RWPE2 (cell line): ENCODE results near the gene FAM9C.

Experiments
- ATAC-seq: fragments of 200-7000 bp; cut with Tn5 transposase; 3 replicates; pipeline ENCODE4 v1.9.1; 2021; ENCODE audit warnings: low read depth
- DNase-seq: peaks from one replicate; pipeline ENCODE4 v3.0.0-alpha.2; 2020; ENCODE audit warnings: low spot score
- H3K27ac ChIP-seq: fragments of 450-650 bp; 2 replicates; pipeline ENCODE4 v1.5.1; 2017; ENCODE audit warnings: mild to moderate bottlenecking; ENCODE audit not compliant: poor library complexity, severe bottlenecking
- H3K27me3 ChIP-seq: fragments of 250-450 bp; sonication (Bioruptor Pico); 2 replicates; pipeline ENCODE4 v1.5.1; 2021; ENCODE audit warnings: mild to moderate bottlenecking, moderate library complexity; ENCODE audit not compliant: insufficient read depth, poor library complexity, severe bottlenecking
- H3K36me3 ChIP-seq: fragments of 250-450 bp; sonication (Bioruptor Pico); 2 replicates; pipeline ENCODE4 v1.5.1; 2020; ENCODE audit warnings: low read depth, mild to moderate bottlenecking, moderate library complexity
- H3K4me1 ChIP-seq: fragments of 250-450 bp; sonication (Bioruptor Pico); 2 replicates; pipeline ENCODE4 v1.5.1; 2021; ENCODE audit warnings: mild to moderate bottlenecking, moderate library complexity; ENCODE audit not compliant: insufficient read depth, poor library complexity, severe bottlenecking
- H3K4me3 ChIP-seq: fragments of 250-450 bp; sonication (Bioruptor Pico); 2 replicates; pipeline ENCODE4 v1.5.1; 2021; ENCODE audit warnings: mild to moderate bottlenecking, moderate library complexity; ENCODE audit not compliant: severe bottlenecking
- H3K9me3 ChIP-seq: fragments of 250-450 bp; sonication (Bioruptor Pico); 2 replicates; pipeline ENCODE4 v1.5.1; 2021; ENCODE audit warnings: mild to moderate bottlenecking, moderate library complexity; ENCODE audit not compliant: severe bottlenecking
- CTCF ChIP-seq: fragments of 450-650 bp; IDR thresholded peaks from one replicate; pipeline ENCODE4 v1.5.1; 2017; ENCODE audit warnings: mild to moderate bottlenecking, moderate library complexity; ENCODE audit not compliant: poor library complexity, severe bottlenecking

Gene FAM9C

GRCh38 chrX:13008189-13008533 lies 36.3 kb downstream of the FAM9C start:
- TF ChIP-seq CTCF: no peak
- no peaks in the 10 kb centered on the region for H3K9me3 ChIP-seq
- no peak overlapping the region for H3K4me3 ChIP-seq
- peak overlapping the region; percentile 53 for H3K27ac ChIP-seq
- peaks cover 18% of the 10 kb centered on the region for H3K4me1 ChIP-seq
- ATAC-seq (peak; percentile 36; the same call in 1 of the 3 replicates), DNase-seq (no peak)
- no peaks in the 10 kb centered on the region for H3K36me3 ChIP-seq
- H3K27me3 ChIP-seq: no peaks in the 10 kb centered on the region

GRCh38 chrX:13007519-13008188 lies 36.8 kb downstream of the FAM9C start:
- no peak for DNase-seq

GRCh38 chrX:13005661-13006473 lies 38.6 kb downstream of the FAM9C start:
- Histone ChIP-seq H3K27ac (no peak overlapping the region), H3K36me3 (no peaks in the 10 kb centered on the region), H3K27me3 (no peaks in the 10 kb centered on the region), H3K4me1 (peaks cover 27% of the 10 kb centered on the region), H3K9me3 (no peaks in the 10 kb centered on the region), H3K4me3 (no peak overlapping the region)
- ATAC-seq: no peak
- no peak for DNase-seq
- no peak for TF ChIP-seq CTCF

More at GRCh38 chrX:13007519-13008188, 36.8 kb downstream of the FAM9C start:
- H3K27ac ChIP-seq: peak overlapping the region; percentile 53
- H3K4me1 ChIP-seq: peaks cover 18% of the 10 kb centered on the region
- H3K4me3 ChIP-seq: no peak overlapping the region
- H3K27me3 ChIP-seq: no peaks in the 10 kb centered on the region
- TF ChIP-seq CTCF: no peak
- H3K9me3 ChIP-seq: no peaks in the 10 kb centered on the region
- H3K36me3 ChIP-seq: no peaks in the 10 kb centered on the region
- ATAC-seq: peak; percentile 79

- H3K9me3 ChIP-seq: no peaks in the 10 kb centered on the region
- DNase-seq: no peak
- no peak overlapping the region for H3K4me3 ChIP-seq
- ATAC-seq: peak; percentile 93
- H3K27ac ChIP-seq: peak overlapping the region; percentile 58
- TF ChIP-seq CTCF: no peak
- H3K36me3 ChIP-seq: no peaks in the 10 kb centered on the region
- no peaks in the 10 kb centered on the region for H3K27me3 ChIP-seq
- peaks cover 9% of the 10 kb centered on the region for H3K4me1 ChIP-seq
Measured at GRCh38 chrX:13001961-13002671, 42.3 kb downstream of the FAM9C start.
